GM12892 (cell line): ENCODE results near the gene ULBP3.

ENCODE experiments used
- POLR2A ChIP-seq: IDR thresholded peaks from 2 replicates; pipeline ENCODE4 v1.6.1; 2011; ENCODE audit warnings: low read depth, low read length, control low read depth
- POLR2AphosphoS5 ChIP-seq: IDR thresholded peaks from 2 replicates; pipeline ENCODE4 v1.6.1; 2011; ENCODE audit warnings: low read depth, low read length, control low read depth

- TF ChIP-seq POLR2A (no peak), POLR2AphosphoS5 (no peak)
Observed at GRCh38 chr6:150043501-150044412, 25.2 kb downstream of the ULBP3 start.
